GM12873 (cell line): Measurements from ENCODE around the gene ZCCHC7.

Experiments used
- TF ChIP-seq, protein P1 (sequence below): IDR thresholded peaks from 2 replicates; pipeline ENCODE4 v1.5.1; 2012; ENCODE audit warnings: low read depth, mild to moderate bottlenecking, moderate library complexity, low read length, control low read depth; ENCODE audit not compliant: insufficient read depth; ENCODE audit errors: missing control alignments

Gene ZCCHC7

DNA sequence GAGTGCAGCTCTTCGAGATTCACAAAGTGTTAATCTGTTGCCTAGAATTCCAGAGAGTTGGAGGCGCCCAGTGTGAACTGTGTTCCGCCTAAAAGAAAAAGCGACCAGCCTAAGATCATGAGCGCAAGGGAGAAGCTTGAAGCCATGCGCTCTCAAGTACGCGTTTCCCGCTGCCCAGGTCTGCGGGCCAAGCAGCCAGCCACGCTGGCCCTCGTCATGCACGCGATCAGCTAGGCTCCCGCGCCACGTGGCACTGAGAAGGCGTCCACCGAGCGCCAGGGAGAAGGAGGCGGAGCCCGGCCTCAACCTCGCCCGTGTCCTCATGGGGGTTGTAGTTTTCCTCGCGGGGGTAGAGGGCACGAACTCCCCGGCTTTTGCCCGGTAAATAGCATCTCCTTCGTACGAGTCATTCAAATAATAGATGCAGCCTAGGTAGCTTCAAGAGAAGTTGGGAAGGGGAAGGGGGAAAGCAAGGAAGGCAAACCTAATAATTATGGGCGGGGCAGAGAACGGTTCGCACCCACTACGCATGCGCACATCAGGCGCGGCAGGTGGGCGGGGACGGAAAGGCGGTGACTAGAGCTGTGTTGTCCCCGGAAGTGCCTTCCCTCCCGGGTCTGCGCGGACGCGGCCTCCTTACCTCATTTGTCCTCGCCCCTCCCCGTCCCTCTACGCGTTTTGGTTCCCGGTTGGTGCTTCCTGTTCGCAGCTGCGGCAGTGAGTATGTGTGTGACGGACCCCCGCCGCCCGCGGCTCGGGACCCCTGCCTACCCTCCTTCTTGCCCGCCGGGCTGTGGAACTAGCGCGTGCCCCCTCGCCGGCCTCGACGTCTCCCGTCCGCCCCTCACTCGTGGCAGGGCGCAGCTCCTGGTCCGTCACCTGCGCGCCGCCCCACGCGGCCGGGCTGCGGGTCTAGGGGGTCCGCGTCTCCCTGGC, at the start of gene ZCCHC7:
ZCCHC7 (plus strand) TSS at position 668 of the 936 bp plus-strand sequence.
- TF ChIP-seq, protein P1, sequence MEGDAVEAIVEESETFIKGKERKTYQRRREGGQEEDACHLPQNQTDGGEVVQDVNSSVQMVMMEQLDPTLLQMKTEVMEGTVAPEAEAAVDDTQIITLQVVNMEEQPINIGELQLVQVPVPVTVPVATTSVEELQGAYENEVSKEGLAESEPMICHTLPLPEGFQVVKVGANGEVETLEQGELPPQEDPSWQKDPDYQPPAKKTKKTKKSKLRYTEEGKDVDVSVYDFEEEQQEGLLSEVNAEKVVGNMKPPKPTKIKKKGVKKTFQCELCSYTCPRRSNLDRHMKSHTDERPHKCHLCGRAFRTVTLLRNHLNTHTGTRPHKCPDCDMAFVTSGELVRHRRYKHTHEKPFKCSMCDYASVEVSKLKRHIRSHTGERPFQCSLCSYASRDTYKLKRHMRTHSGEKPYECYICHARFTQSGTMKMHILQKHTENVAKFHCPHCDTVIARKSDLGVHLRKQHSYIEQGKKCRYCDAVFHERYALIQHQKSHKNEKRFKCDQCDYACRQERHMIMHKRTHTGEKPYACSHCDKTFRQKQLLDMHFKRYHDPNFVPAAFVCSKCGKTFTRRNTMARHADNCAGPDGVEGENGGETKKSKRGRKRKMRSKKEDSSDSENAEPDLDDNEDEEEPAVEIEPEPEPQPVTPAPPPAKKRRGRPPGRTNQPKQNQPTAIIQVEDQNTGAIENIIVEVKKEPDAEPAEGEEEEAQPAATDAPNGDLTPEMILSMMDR: no peak

DNA sequence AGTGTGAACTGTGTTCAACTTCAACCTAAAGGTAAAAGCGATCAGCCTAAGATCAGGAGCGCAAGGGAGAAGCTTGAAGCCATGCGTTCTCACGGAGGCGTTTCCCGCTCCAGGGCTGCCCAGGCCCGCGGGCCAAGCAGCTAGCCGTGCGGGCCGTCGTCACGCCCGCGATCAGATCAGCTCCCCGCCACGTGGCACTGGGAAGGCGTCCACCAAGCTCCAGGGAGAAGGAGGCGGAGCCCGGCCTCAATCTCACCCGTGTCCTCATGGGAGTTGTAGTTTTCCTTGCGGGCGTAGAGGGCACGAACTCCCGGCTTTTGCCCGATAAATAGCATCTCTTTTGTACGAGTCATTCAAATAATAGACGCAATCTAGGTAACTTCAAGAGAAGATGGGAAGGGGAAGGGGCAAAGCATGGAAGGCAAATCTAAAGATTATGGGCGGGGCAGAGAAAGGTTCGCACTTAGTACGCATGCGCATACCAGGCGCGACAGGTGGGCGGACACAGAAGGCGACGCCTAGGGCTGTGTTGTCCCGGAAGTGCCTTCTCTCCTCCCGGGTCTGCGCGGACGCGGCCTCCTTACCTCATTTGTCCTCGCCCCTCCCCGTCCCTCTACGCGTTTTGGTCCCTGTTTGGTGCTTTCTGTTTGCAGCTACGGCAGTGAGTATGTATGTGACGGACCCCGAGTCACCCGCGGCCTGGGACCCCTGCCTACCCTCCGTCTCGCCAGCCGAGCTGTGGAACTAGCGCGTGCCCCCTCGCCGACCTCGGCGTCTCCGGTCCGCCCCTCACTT, 40.8 kb upstream of the ZCCHC7 start:
- TF ChIP-seq, protein P1: no peak

DNA sequence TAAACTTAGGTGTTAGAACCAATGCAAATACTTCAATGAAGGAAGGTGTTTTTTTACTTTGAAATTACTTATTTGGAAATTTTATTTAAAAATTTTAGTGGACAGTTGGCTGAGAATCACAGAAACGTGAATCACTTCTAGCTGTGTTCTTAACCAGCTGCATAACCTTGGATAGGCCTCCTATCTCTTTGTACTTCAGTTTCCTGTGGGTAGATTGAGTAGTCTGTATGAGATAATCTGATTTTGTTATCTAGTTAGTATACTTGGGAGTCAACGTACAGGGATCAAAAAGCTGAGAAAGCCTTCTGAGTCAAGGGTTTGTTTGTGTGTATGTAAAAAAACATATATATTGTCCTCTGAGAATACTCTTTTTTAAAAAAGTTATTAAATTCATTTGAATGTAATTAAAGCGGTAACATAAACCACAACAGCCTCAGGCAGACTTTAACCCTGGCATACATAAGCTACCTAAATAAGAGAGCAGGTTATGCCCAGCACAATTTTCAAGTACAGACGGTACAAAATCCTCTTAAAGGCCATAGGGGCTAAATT, 38.1 kb upstream of the ZCCHC7 start:
- TF ChIP-seq, protein P1: no peak

DNA sequence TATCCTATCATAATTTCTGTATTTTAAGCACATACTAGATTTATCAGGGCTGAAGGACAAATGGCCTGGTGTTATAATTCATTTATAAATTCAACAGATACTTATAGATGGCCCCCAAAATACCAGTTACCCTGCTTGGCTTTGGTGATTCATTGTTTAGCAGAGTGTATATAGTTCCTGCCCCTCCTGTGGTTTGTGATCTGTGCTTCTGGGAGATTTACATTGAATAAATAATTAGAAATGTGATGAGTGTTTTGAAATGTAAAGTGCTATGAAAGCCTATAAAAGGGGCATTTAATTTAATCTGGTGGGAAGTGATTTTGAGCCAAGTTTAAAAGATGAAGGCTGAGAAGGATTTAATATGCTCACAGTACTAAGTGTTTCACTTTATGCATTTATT, 36.7 kb upstream of the ZCCHC7 start:
- TF ChIP-seq, protein P1: no peak

DNA sequence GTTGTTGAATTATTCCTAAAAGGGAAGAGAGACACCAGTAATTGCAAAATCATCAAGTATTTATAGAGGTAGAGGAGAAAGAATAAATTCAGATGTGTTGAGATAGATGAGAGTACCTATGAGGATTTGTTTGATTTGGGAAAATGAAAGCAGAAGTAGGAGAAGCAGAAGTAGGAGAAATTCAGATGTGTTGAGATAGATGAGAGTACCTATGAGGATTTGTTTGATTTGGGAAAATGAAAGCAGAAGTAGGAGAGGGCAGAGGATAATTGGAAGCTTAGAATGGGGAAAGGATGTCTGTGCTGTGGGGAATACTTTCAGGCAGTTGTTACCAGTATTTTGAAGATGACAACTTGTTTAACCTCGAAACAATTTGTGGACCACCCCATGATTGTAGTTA, 35.1 kb upstream of the ZCCHC7 start:
- TF ChIP-seq, protein P1: no peak

DNA sequence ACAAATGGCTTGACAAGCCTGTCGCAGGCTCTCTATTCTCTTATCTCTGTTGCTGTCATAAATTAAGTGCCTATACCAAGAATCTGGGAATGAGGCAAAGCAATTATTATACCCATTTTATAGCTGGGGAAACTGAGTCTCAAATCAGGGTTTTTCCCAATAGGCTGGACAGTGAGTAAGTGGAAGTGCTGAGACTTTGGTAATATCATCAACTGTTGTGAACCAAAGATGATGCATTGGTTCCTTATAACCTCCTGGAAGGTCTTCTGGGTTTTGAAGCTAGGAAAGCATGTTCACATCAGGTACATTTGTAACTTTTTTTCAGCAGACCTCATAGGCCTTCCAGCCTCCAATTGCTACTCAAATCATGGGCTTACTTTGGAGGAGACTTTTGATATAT, 25.6 kb upstream of the ZCCHC7 start:
- TF ChIP-seq, protein P1: no peak

DNA sequence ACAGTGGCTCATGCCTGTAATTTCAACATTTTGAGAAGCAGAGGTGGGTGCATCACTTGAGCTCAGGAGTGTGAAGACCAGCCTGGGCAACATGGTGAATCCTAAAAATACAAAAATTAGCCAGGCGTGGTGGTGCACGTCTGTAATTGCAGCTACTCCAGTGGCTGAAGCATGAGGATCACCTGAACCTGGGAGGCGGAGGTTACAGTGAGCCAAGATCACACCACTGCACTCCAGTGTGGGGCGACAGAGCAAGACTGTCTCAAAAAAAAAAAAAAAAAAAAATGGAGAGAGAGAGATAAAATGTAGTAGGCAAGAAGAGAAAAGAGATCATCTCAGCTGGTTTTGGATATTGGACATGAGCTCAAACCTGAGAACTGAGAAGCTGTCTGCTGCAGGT, 23.7 kb upstream of the ZCCHC7 start:
- TF ChIP-seq, protein P1: no peak
